ENCODE data around the gene TMEM255A.

GRCh38 chrX:120321520-120322281 lies 10.4 kb upstream of the TMEM255A start:
- no peak for TF ChIP-seq POLR2A (IDR thresholded peaks at IDR 0.05)
- TF ChIP-seq, protein P1, sequence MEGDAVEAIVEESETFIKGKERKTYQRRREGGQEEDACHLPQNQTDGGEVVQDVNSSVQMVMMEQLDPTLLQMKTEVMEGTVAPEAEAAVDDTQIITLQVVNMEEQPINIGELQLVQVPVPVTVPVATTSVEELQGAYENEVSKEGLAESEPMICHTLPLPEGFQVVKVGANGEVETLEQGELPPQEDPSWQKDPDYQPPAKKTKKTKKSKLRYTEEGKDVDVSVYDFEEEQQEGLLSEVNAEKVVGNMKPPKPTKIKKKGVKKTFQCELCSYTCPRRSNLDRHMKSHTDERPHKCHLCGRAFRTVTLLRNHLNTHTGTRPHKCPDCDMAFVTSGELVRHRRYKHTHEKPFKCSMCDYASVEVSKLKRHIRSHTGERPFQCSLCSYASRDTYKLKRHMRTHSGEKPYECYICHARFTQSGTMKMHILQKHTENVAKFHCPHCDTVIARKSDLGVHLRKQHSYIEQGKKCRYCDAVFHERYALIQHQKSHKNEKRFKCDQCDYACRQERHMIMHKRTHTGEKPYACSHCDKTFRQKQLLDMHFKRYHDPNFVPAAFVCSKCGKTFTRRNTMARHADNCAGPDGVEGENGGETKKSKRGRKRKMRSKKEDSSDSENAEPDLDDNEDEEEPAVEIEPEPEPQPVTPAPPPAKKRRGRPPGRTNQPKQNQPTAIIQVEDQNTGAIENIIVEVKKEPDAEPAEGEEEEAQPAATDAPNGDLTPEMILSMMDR (IDR thresholded peaks at IDR 0.05), result no peak
- no peak for TF ChIP-seq EP300 (IDR thresholded peaks at IDR 0.05)
